ENCODE data around the gene MSI2.

DNA sequence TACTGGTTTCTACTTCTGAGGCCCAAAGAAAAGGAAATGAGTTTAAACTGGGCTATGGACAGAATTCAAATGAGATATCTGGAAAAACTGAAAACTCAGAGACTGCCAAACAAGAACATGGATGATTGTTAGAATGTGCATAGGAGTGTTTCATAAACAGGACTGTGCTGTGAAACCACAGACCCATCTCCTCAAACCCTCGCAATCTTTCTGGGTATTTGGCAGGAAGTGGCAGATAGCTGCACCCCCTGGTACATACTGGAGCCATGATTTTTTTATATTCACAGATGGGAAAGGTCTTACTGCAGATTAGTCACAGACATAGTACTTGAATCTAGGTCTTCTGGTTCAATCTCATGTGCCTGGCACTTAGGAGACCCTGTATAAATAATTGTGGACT lies 343.8 kb downstream of the MSI2 start:
- TF ChIP-seq ZNF274 (IDR thresholded peaks at IDR 0.05; ENCODE audit: low read depth, low read length) (no peak), YY1 (IDR thresholded peaks at IDR 0.05; ENCODE audit: insufficient read depth, insufficient read length) (no peak)
